GM12878 (cell line): ENCODE measurements around the gene CHST4. TPM values are rescaled to one million over a fixed set of nuclear protein-coding genes. Genes with fewer than 3 reads are reported as not detected.

Source experiments
- ATAC-seq: fragments of 200-7000 bp; cut with Tn5 transposase; 3 replicates; pipeline ENCODE4 v1.9.1; 2020; ENCODE audit warnings: mild to moderate bottlenecking, moderate library complexity
- BruUV-seq: library from RNA; stranded (reverse); fragments of 400-500 nt; replicated peaks from 2 replicates; lab custom pipeline; 2021; lab: Mats Ljungman, UMichigan
- CTCF ChIA-PET: fragments of 300-600 bp; sonication (Branson Sonifier 250); formaldehyde crosslinking; extraction: SDS; loops from one replicate; lab custom pipeline; 2021; ENCODE audit warnings: inconsistent platforms; lab: Yijun Ruan, JAX
- POLR2A ChIA-PET: fragments of 350-600 bp; formaldehyde crosslinking; extraction: SDS; loops from one replicate; lab custom pipeline; 2021; ENCODE audit warnings: inconsistent platforms; lab: Charles Lee
- RAD21 ChIA-PET: fragments of 300-600 bp; sonication (Branson Sonifier 250); formaldehyde crosslinking; loops from one replicate; lab custom pipeline; 2023; ENCODE audit warnings: antibody characterized with exemption; ENCODE audit not compliant: unreplicated experiment; lab: Charles Lee
- SMC1A ChIA-PET: fragments of 300-600 bp; sonication (Branson Sonifier 250); formaldehyde crosslinking; loops from one replicate; lab custom pipeline; 2023; ENCODE audit not compliant: unreplicated experiment, uncharacterized antibody; lab: Charles Lee
- DNase-seq: peaks from one replicate; pipeline ENCODE4 v3.0.0-alpha.2; 2011; ENCODE audit warnings: low read depth, low spot score
- FAIRE-seq: peaks from 3 replicates; lab custom pipeline; 2011; peaks lifted over from hg19 to GRCh38; lab: Jason Lieb, UNC
- H2AFZ ChIP-seq: 2 replicates; pipeline ENCODE4 v1.6.0; 2011; ENCODE audit warnings: low read depth, low read length, control low read depth; ENCODE audit not compliant: control insufficient read depth
- H3K27ac ChIP-seq: 2 replicates; pipeline ENCODE4 v1.5.1; 2011; ENCODE audit warnings: control low read depth; ENCODE audit not compliant: control insufficient read depth, insufficient read depth
- H3K27me3 ChIP-seq, 2 experiments: replicated peaks in 1 of 2; 2 replicates each; pipeline versions ENCODE4 v1.6.0 to v1.6.1; 2011; ENCODE audit warnings: low read length in 1 of 2; ENCODE audit not compliant: control insufficient read depth in 2 of 2, insufficient read depth in 2 of 2
- H3K36me3 ChIP-seq, 2 experiments: 2 replicates each; pipeline ENCODE4 v1.5.1; 2011; ENCODE audit warnings: low read length in 1 of 2; ENCODE audit not compliant: control insufficient read depth in 2 of 2, insufficient read depth in 2 of 2
- H3K4me1 ChIP-seq: 2 replicates; pipeline ENCODE4 v1.6.1; 2011; ENCODE audit warnings: mild to moderate bottlenecking, low read length, moderate library complexity, mixed read lengths; ENCODE audit not compliant: control insufficient read depth, insufficient read depth
- H3K4me2 ChIP-seq: 2 replicates; pipeline ENCODE4 v1.6.0; 2011; ENCODE audit warnings: control low read depth; ENCODE audit not compliant: control insufficient read depth, insufficient read depth
- H3K4me3 ChIP-seq: fragments of 200-600 bp; sonication (generic); 2 replicates; pipeline ENCODE4 v1.5.1; 2016
- H3K79me2 ChIP-seq: 2 replicates; pipeline ENCODE4 v1.6.0; 2011; ENCODE audit warnings: low read length; ENCODE audit not compliant: control insufficient read depth, insufficient read depth
- H3K9ac ChIP-seq: 2 replicates; pipeline ENCODE4 v1.8.0; 2011; ENCODE audit warnings: low read length, control low read depth, mixed read lengths; ENCODE audit not compliant: control insufficient read depth, insufficient read depth
- H3K9me3 ChIP-seq: replicated peaks from 3 replicates; pipeline ENCODE4 v1.5.1; 2011; ENCODE audit warnings: mild to moderate bottlenecking, low read length; ENCODE audit not compliant: control insufficient read depth, insufficient read depth
- H4K20me1 ChIP-seq: 2 replicates; pipeline ENCODE4 v1.6.0; 2011; ENCODE audit not compliant: control insufficient read depth, insufficient read depth
- CEBPZ ChIP-seq: fragments of 150-350 bp; IDR thresholded peaks from 2 replicates; pipeline ENCODE4 v1.6.1; 2016; ENCODE audit warnings: low read depth, low read length
- CTCF ChIP-seq, 3 experiments: IDR thresholded peaks in 2 of 3; conservative IDR thresholded peaks in 1 of 3; 2 replicates each; pipeline ENCODE4 v1.5.1; 2011; ENCODE audit warnings: low read depth in 3 of 3, low read length in 3 of 3, mild to moderate bottlenecking in 3 of 3, control low read depth in 2 of 3, moderate library complexity in 2 of 3, inconsistent platforms in 1 of 3, mixed read lengths in 1 of 3; ENCODE audit not compliant: control insufficient read depth in 2 of 3, insufficient read depth in 1 of 3; ENCODE audit errors: extremely low read depth in 1 of 3
- CUX1 ChIP-seq: IDR thresholded peaks from 2 replicates; pipeline ENCODE4 v1.6.1; 2012; ENCODE audit warnings: improper control_type of control experiment, low read depth, low read length; ENCODE audit not compliant: insufficient replicate concordance
- FOS ChIP-seq: IDR thresholded peaks from 3 replicates; pipeline ENCODE4 v1.6.1; 2011; ENCODE audit warnings: borderline replicate concordance; ENCODE audit not compliant: insufficient read length; ENCODE audit errors: extremely low read depth
- JUNB ChIP-seq: IDR thresholded peaks from 2 replicates; pipeline ENCODE4 v1.6.1; 2016; ENCODE audit warnings: antibody characterized with exemption, mild to moderate bottlenecking
- RAD21 ChIP-seq: IDR thresholded peaks from 2 replicates; pipeline ENCODE4 v1.6.1; 2011; ENCODE audit warnings: mild to moderate bottlenecking, low read depth, low read length, moderate library complexity; ENCODE audit not compliant: insufficient read depth
- SIX5 ChIP-seq: IDR thresholded peaks from 2 replicates; pipeline ENCODE4 v1.6.1; 2011; ENCODE audit warnings: mild to moderate bottlenecking, low read depth, low read length, moderate library complexity; ENCODE audit not compliant: severe bottlenecking
- SMC3 ChIP-seq: IDR thresholded peaks from 2 replicates; pipeline ENCODE4 v1.6.1; 2011; ENCODE audit warnings: low read length, improper control_type of control experiment, borderline replicate concordance
- SREBF1 ChIP-seq: IDR thresholded peaks from 2 replicates; pipeline ENCODE4 v1.6.1; 2012; ENCODE audit warnings: mild to moderate bottlenecking, low read length
- WGBS: methylation state at CpG from one replicate; pipeline ENCODE4 v1.1.6; 2016; ENCODE audit warnings: low lambda C conversion rate; ENCODE audit not compliant: insufficient replicate concordance, insufficient coverage; ENCODE audit errors: missing lambda C conversion rate; 5-methylcytosine and 5-hydroxymethylcytosine counted together
- in situ Hi-C: fragments of 300-500 bp; cut with MboI; formaldehyde crosslinking; loops from 9 replicates; pipeline ENCODE4 v1.14.3; 2018; ENCODE audit warnings: mixed read lengths
- intact Hi-C: fragments of 100-400 bp; cut with micrococcal nuclease; formaldehyde crosslinking; loops from one replicate; pipeline ENCODE4 v1.14.2; 2022; ENCODE audit not compliant: unreplicated experiment
- polyA plus RNA-seq, 11 experiments: library from polyadenylated mRNA; depleted of rRNA in 4 of 11; unstranded in 6 of 11; stranded (reverse) in 5 of 11; fragments of >200 nt; fragmentation: Nextera tagmentation in 4 of 11; fragmentation: Illumina TruSeq in 1 of 11; extraction: Ambion mirVana in 4 of 11; extraction: Trizol in 1 of 11; gene quantifications; 1 replicate in 1 of 11; 2 replicates in 10 of 11; pipeline versions ENCODE4 v1.2.1 to v1.2.3, GENCODE V29; 2011 to 2016; ENCODE audit warnings: inconsistent platforms in 2 of 11, missing spikeins in 2 of 11, low read depth in 1 of 11
- total RNA-seq, 4 experiments: library from RNA; depleted of rRNA in 3 of 4; stranded (reverse); fragments of >200 nt in 3 of 4; fragmentation: Illumina TruSeq in 1 of 4; extraction: Trizol in 1 of 4; gene quantifications; 2 replicates each; pipeline versions ENCODE4 v1.2.1 to v1.2.3, GENCODE V29; 2013 to 2021
- TF ChIP-seq, protein P1 (sequence below): fragments of 450-650 bp; IDR thresholded peaks from 2 replicates; pipeline ENCODE4 v1.6.1; 2017; ENCODE audit warnings: low read depth, mild to moderate bottlenecking, moderate library complexity

Gene CHST4
- total and polyA plus RNA-seq, 10 of the 15 experiments (the other 5 are each of a cell fraction or from before 2014, with no cell fraction given): 0.10 to 1.7 (median 0.79) TPM

DNA sequence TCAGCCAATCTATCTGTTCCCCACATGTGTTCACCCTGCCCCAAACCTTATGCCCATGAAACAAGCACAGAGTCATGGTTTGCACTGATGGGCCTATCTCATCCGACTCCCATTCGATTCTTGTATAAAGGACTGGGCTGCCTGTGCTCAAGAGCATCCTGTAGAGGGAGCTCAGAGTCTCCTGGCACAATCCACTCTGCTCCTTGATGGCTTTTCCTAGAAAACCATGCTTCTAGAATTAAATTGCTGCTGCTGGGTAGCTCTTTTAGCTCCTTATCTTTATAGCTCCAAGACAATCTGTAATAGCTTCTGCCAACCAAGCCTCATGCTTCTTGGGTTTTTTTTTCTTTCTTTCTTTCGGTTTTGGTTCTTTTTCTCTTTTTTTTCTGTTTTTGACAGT is 46.8 kb upstream of the CHST4 start:
- H4K20me1 ChIP-seq: no peaks in the 10 kb centered on the region
- ChIA-PET RAD21 (interaction anchor here (1.0 to 1.1 kb wide), 2 partner anchors 20 to 131 kb away, joined by 3 to 4 read pairs; no protein-coding TSS in a partner anchor), POLR2A (no interaction called here), SMC1A (interaction anchor here (0.9 to 1.0 kb wide), 2 partner anchors 20 to 131 kb away, joined by 4 to 5 read pairs; no protein-coding TSS in a partner anchor), CTCF (interaction anchor here (1.0 to 1.1 kb wide), 3 partner anchors 19 to 56 kb away, joined by 4 to 8 read pairs (median 5); no protein-coding TSS in a partner anchor)
- no peak overlapping the region for H3K4me2 ChIP-seq
- in situ Hi-C loops (no loop called here), intact Hi-C loops (no loop called here)
- no TSS peak for BruUV-seq
- H3K27ac ChIP-seq: no peak overlapping the region
- no peak for DNase-seq
- no peak for FAIRE-seq
- ATAC-seq: 0 out of 3 replicates have a peak, but pooled peaks have one; percentile 17
- WGBS: 84% methylated on average over 3 of the region's 3 CpGs
- H3K9ac ChIP-seq: no peak overlapping the region
- H3K79me2 ChIP-seq: peaks cover 1% of the 10 kb centered on the region; the same call in 1 of the 2 replicates
- no peak overlapping the region for H3K4me3 ChIP-seq
- H3K27me3 ChIP-seq: no peaks in the 10 kb centered on the region
- H3K36me3 ChIP-seq: no peaks in the 10 kb centered on the region
- peaks cover 3% of the 10 kb centered on the region for H3K4me1 ChIP-seq
- no peaks in the 10 kb centered on the region for H3K9me3 ChIP-seq
- H2AFZ ChIP-seq: no peak overlapping the region
- TF ChIP-seq CEBPZ (no peak), SMC3 (peak; percentile 11; the same call in 1 of the 2 replicates), SREBF1 (no peak), CTCF (IDR thresholded peaks at IDR 0.05 in 2 of 3, conservative IDR thresholded peaks at IDR 0.05 in 1 of 3; ENCODE audit: control insufficient read depth in 2 of 3, extremely low read depth in 1 of 3, insufficient read depth in 1 of 3, low read depth in 3 of 3, low read length in 3 of 3) (peak; percentile 40 to 45 (median 44); a peak in 5 of 6 replicates), FOS (no peak), JUNB (no peak), SIX5 (no peak), RAD21 (peak; percentile 24; the same call in 1 of the 2 replicates), CUX1 (no peak)
- TF ChIP-seq, protein P1, sequence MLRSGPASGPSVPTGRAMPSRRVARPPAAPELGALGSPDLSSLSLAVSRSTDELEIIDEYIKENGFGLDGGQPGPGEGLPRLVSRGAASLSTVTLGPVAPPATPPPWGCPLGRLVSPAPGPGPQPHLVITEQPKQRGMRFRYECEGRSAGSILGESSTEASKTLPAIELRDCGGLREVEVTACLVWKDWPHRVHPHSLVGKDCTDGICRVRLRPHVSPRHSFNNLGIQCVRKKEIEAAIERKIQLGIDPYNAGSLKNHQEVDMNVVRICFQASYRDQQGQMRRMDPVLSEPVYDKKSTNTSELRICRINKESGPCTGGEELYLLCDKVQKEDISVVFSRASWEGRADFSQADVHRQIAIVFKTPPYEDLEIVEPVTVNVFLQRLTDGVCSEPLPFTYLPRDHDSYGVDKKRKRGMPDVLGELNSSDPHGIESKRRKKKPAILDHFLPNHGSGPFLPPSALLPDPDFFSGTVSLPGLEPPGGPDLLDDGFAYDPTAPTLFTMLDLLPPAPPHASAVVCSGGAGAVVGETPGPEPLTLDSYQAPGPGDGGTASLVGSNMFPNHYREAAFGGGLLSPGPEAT: no peak
